ENCODE measurements around the gene IGFL1. TPM values are rescaled to one million over a fixed set of nuclear protein-coding genes. Genes with fewer than 3 reads are reported as not detected.
"Not testable (repeated sequence)": the region's sequence is repeated elsewhere in the genome, so short reads cannot be mapped to it uniquely, and the experiment has no call there.

The IGFL1 gene
- total RNA-seq, 1 donor from 2014 or later, result not detected

DNA sequence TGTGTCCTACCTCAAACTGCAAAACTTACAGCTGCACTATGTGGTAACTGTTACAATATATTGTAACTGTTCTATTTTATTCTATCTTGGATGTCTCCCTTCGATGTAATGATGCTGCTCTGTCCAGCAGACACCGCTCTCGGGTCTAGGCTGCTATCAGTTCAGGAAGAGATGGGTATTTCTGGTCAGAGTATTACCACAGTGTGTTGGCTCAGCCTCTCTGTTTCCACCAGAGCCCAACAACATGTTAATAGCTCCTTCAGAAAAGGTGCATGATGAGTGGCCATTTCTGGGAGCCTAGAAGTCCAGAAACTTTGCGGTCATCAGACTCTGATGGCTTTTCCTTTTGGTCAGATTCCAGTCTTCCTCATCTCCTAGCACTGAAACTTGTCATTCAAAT lies 35.9 kb upstream of the IGFL1 start:
- FAIRE-seq, result no peak
- Histone ChIP-seq H2AFZ (ENCODE audit: low read depth, low read length) (no peak overlapping the region), H3K27ac (ENCODE audit: low read depth, low read length) (no peak overlapping the region), H3K4me3 (ENCODE audit: insufficient read depth, low read depth, low read length) (no peak overlapping the region), H3K4me1 (ENCODE audit: insufficient read depth, low read length) (peaks cover 9% of the 10 kb centered on the region), H3K4me2 (ENCODE audit: low read length) (no peak overlapping the region), H3K79me2 (ENCODE audit: insufficient read depth, low read length) (no peaks in the 10 kb centered on the region), H3K9ac (ENCODE audit: low read length) (no peak overlapping the region), H3K9me3 (ENCODE audit: insufficient read depth, low read depth, low read length) (no peaks in the 10 kb centered on the region), H3K36me3 (ENCODE audit: insufficient read depth, low read length) (no peaks in the 10 kb centered on the region), H4K20me1 (ENCODE audit: insufficient read depth, low read length) (no peaks in the 10 kb centered on the region), H3K27me3 (ENCODE audit: insufficient read depth, low read length) (peaks cover 41% of the 10 kb centered on the region)
- no peak for DNase-seq (ENCODE audit: low read depth)
- peak overlapping the region; percentile 87 for H3K27ac Mint-ChIP-seq (ENCODE audit: unreplicated experiment)
- H3K36me3 Mint-ChIP-seq (ENCODE audit: low read depth, unreplicated experiment), result no peaks in the 10 kb centered on the region
- peaks cover 35% of the 10 kb centered on the region for H3K4me1 Mint-ChIP-seq (ENCODE audit: low read depth, unreplicated experiment)
- H3K27me3 Mint-ChIP-seq (ENCODE audit: low read depth, unreplicated experiment), result peaks cover 20% of the 10 kb centered on the region
- TF ChIP-seq EZH2 (IDR thresholded peaks at IDR 0.05; ENCODE audit: insufficient read depth, low read length), result no peak
- TF ChIP-seq, protein P1, sequence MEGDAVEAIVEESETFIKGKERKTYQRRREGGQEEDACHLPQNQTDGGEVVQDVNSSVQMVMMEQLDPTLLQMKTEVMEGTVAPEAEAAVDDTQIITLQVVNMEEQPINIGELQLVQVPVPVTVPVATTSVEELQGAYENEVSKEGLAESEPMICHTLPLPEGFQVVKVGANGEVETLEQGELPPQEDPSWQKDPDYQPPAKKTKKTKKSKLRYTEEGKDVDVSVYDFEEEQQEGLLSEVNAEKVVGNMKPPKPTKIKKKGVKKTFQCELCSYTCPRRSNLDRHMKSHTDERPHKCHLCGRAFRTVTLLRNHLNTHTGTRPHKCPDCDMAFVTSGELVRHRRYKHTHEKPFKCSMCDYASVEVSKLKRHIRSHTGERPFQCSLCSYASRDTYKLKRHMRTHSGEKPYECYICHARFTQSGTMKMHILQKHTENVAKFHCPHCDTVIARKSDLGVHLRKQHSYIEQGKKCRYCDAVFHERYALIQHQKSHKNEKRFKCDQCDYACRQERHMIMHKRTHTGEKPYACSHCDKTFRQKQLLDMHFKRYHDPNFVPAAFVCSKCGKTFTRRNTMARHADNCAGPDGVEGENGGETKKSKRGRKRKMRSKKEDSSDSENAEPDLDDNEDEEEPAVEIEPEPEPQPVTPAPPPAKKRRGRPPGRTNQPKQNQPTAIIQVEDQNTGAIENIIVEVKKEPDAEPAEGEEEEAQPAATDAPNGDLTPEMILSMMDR (IDR thresholded peaks at IDR 0.05; ENCODE audit: insufficient read depth, low read depth, low read length), result no peak
- peaks cover 4% of the 10 kb centered on the region for H3K9me3 Mint-ChIP-seq (ENCODE audit: unreplicated experiment)
- H3K4me3 Mint-ChIP-seq (ENCODE audit: unreplicated experiment), result no peak overlapping the region

DNA sequence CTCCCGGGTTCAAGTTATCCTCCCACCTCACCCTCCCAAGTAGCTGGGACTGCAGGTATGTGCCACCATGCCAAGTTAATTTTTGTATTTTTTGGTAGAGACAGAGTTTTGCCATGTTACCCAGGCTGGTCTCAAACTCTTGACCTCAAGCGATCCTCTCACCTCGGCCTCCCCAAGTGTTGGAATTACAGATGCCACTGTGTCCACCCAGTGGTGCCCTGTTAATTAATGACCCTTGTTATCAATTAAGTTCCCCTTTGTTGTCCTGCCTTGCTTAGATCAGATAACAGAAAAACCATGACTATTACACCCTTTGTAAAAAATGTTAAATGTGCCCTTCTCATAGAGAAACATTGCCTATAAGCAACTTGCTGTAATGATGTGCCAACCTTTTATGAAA lies 34.4 kb upstream of the IGFL1 start:
- Mint-ChIP-seq H3K27ac (ENCODE audit: unreplicated experiment) (no peak overlapping the region), H3K4me1 (ENCODE audit: low read depth, unreplicated experiment) (peaks cover 38% of the 10 kb centered on the region), H3K9me3 (ENCODE audit: unreplicated experiment) (peaks cover 4% of the 10 kb centered on the region), H3K27me3 (ENCODE audit: low read depth, unreplicated experiment) (peaks cover 19% of the 10 kb centered on the region), H3K36me3 (ENCODE audit: low read depth, unreplicated experiment) (no peaks in the 10 kb centered on the region), H3K4me3 (ENCODE audit: unreplicated experiment) (no peak overlapping the region)
- FAIRE-seq (peak; percentile 34), DNase-seq (ENCODE audit: low read depth) (no peak)
- Histone ChIP-seq H3K9me3 (ENCODE audit: insufficient read depth, low read depth, low read length) (no peaks in the 10 kb centered on the region), H4K20me1 (ENCODE audit: insufficient read depth, low read length) (no peaks in the 10 kb centered on the region), H3K4me2 (ENCODE audit: low read length) (no peak overlapping the region), H3K36me3 (ENCODE audit: insufficient read depth, low read length) (no peaks in the 10 kb centered on the region), H3K9ac (ENCODE audit: low read length) (no peak overlapping the region), H3K4me1 (ENCODE audit: insufficient read depth, low read length) (peaks cover 9% of the 10 kb centered on the region), H2AFZ (ENCODE audit: low read depth, low read length) (no peak overlapping the region), H3K79me2 (ENCODE audit: insufficient read depth, low read length) (no peaks in the 10 kb centered on the region), H3K27me3 (ENCODE audit: insufficient read depth, low read length) (peaks cover 44% of the 10 kb centered on the region), H3K4me3 (ENCODE audit: insufficient read depth, low read depth, low read length) (no peak overlapping the region), H3K27ac (ENCODE audit: low read depth, low read length) (no peak overlapping the region)
- TF ChIP-seq, protein P1 (IDR thresholded peaks at IDR 0.05; ENCODE audit: insufficient read depth, low read depth, low read length), result no peak
- TF ChIP-seq EZH2 (IDR thresholded peaks at IDR 0.05; ENCODE audit: insufficient read depth, low read length), result no peak

DNA sequence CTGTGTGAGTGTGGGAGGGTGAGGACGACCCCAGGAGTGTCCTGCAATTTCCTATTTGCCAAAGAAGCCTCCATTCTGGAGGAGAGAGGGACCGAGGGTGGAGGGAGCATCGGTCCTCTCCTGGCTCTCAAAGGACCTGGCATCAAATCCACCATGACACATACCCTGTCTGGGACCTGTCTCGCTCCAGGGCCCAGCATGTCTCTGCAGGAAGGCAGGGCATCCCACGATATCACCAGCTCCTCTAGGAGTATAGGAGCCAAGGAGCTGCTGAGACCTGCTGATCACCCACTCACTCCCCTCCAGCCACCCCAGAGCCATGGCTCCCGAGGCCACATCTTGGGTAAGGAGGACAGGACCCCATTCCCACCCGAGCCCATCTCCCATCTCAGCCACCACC lies 33.6 kb upstream of the IGFL1 start:
- H3K4me3 ChIP-seq (ENCODE audit: insufficient read depth, low read depth, low read length); H3K36me3 ChIP-seq (ENCODE audit: insufficient read depth, low read length); H3K27ac Mint-ChIP-seq (ENCODE audit: unreplicated experiment); DNase-seq (ENCODE audit: low read depth); H3K9me3 ChIP-seq (ENCODE audit: insufficient read depth, low read depth, low read length); H2AFZ ChIP-seq (ENCODE audit: low read depth, low read length); H3K4me2 ChIP-seq (ENCODE audit: low read length); H3K4me1 ChIP-seq (ENCODE audit: insufficient read depth, low read length); H3K9me3 Mint-ChIP-seq (ENCODE audit: unreplicated experiment); H3K4me3 Mint-ChIP-seq (ENCODE audit: unreplicated experiment); H3K79me2 ChIP-seq (ENCODE audit: insufficient read depth, low read length); FAIRE-seq; H4K20me1 ChIP-seq (ENCODE audit: insufficient read depth, low read length); H3K9ac ChIP-seq (ENCODE audit: low read length); H3K27ac ChIP-seq (ENCODE audit: low read depth, low read length); H3K36me3 Mint-ChIP-seq (ENCODE audit: low read depth, unreplicated experiment): not testable (repeated sequence)
- Mint-ChIP-seq H3K27me3 (ENCODE audit: low read depth, unreplicated experiment) (peaks cover 16% of the 10 kb centered on the region), H3K4me1 (ENCODE audit: low read depth, unreplicated experiment) (peaks cover 33% of the 10 kb centered on the region)
- peaks cover 36% of the 10 kb centered on the region for H3K27me3 ChIP-seq (ENCODE audit: insufficient read depth, low read length)

Data from astrocyte (in vitro differentiated cells and primary cell).